ENCODE data around the gene LZIC. TPM values are rescaled to one million over a fixed set of nuclear protein-coding genes. Genes with fewer than 3 reads are reported as not detected.

LZIC gene
- total and polyA plus RNA-seq, 2 of the 8 experiments (the other 6 are each of a cell fraction or from before 2014, with no cell fraction given): 4.8 to 20.3 TPM

DNA sequence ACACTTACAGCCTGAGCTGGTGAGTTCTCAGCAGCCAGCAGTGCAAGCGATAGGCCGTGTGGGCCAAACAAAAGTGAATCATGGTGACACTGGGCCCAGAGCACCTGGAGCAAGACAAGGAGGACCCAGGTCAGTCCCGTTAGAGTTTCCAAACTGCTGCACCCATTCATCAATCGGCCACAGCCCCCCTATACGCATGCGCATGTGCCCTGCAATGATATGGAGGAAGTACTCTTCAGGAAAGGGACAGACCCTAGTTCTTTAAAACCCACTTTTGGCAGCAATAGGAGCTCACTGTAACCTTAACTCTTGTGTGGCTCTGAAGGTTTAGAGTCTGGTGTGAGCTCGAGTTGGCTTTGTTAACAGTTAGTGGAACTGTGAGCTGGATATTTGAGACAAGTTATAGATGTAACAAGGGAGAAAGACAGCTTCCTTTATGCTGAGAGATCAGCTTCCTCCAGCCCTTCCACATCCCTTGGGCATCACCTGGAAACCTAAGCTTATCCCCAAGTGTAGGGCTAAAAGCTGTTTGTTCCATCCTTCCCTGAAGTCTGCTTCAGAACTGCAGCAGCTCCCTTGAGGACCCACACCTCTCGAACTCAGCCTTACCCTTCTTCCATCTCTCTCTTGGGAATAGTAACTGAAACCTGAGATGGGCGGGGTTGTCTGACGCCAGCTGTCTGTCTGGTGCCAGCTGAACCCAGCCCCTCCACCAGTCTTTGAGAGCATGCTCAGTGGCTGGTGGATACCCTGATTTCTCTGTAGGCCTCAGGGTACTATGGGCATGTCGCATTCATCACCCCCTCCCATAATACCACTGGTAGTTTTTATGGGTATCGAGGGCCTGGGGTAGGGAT, 17.7 kb upstream of the LZIC start:
- Histone ChIP-seq H2BK15ac (ENCODE audit: low read length) (no peak overlapping the region; the same call in 1 of the 2 replicates), H3K79me1 (ENCODE audit: low read depth, low read length) (no peaks in the 10 kb centered on the region), H3K23me2 (ENCODE audit: low read depth, low read length) (no peaks in the 10 kb centered on the region), H4K91ac (replicated peaks; ENCODE audit: insufficient read length, low read length) (no peak overlapping the region), H4K8ac (ENCODE audit: extremely low read depth, insufficient read depth, low read length) (no peak overlapping the region), H4K20me1 (replicated peaks in 1 of 2; ENCODE audit: control insufficient read depth in 1 of 2, insufficient read depth in 2 of 2, low read length in 2 of 2) (no peaks in the 10 kb centered on the region), H3K27ac (ENCODE audit: low read depth, low read length) (peak overlapping the region; percentile 33), H3K56ac (replicated peaks; ENCODE audit: insufficient read length, low read depth, low read length) (no peak overlapping the region), H3K27me3 (replicated peaks in 1 of 4; ENCODE audit: control insufficient read depth in 3 of 4, extremely low read depth in 1 of 4, insufficient read depth in 3 of 4, low read length in 3 of 4) (no peaks in the 10 kb centered on the region), H3K18ac (ENCODE audit: extremely low read depth, low read length) (no peak overlapping the region), H3K23ac (ENCODE audit: insufficient read length) (no peak overlapping the region), H3K9ac (replicated peaks in 1 of 4; ENCODE audit: extremely low read depth in 1 of 4, low read depth in 3 of 4, low read length in 3 of 4) (peak overlapping the region in 1 of 4 experiments; percentile 25; a peak in 2 of 7 replicates), H3K4me3 (ENCODE audit: extremely low read depth in 1 of 4, insufficient read depth in 2 of 4, low read depth in 3 of 4, low read length in 4 of 4) (no peak overlapping the region), H2BK120ac (replicated peaks; ENCODE audit: low read depth, low read length) (no peak overlapping the region), H2BK20ac (ENCODE audit: low read length) (no peak overlapping the region), H3K9me3 (ENCODE audit: insufficient read depth in 2 of 2, low read depth in 1 of 2, low read length in 1 of 2) (no peaks in the 10 kb centered on the region), H2BK5ac (ENCODE audit: low read depth, low read length) (no peak overlapping the region; the same call in 1 of the 2 replicates), H3K36me3 (ENCODE audit: control insufficient read depth in 2 of 4, insufficient read depth in 4 of 4, low read length in 3 of 4) (no peaks in the 10 kb centered on the region), H3K4me1 (replicated peaks in 1 of 4; ENCODE audit: control insufficient read depth in 3 of 4, insufficient read depth in 4 of 4, low read length in 3 of 4) (peaks cover 0 to 9% (median 3%) of the 10 kb centered on the region in 4 experiments; a peak in 4 of 7 replicates), H3K4me2 (ENCODE audit: insufficient read depth in 1 of 2, low read depth in 2 of 2, low read length in 2 of 2) (peak overlapping the region; percentile 4 to 43; a peak in 2 of 4 replicates), H2AFZ (ENCODE audit: low read length) (peak overlapping the region; percentile 13; the same call in 1 of the 2 replicates), H2AK5ac (ENCODE audit: low read depth, low read length) (no peak overlapping the region), H3K4ac (replicated peaks; ENCODE audit: insufficient read length, low read depth, low read length) (no peak overlapping the region), H3K79me2 (ENCODE audit: control insufficient read depth in 1 of 2, insufficient read depth in 2 of 2, low read length in 2 of 2) (no peaks in the 10 kb centered on the region), H3K14ac (ENCODE audit: insufficient read length) (no peak overlapping the region), H2BK12ac (ENCODE audit: low read depth, low read length) (peak overlapping the region; percentile 4; the same call in 1 of the 2 replicates), H4K5ac (ENCODE audit: insufficient read length, low read depth, low read length) (no peak overlapping the region)
- CTCF ChIA-PET (ENCODE audit: partially characterized antibody): interaction anchor here (0.5 to 2.8 kb wide), 7 partner anchors 9 to 434 kb away, joined by 3 to 16 read pairs (median 4); no protein-coding TSS in a partner anchor
- TF ChIP-seq SIN3A (conservative IDR thresholded peaks at IDR 0.05 in 1 of 2, IDR thresholded peaks at IDR 0.05 in 1 of 2; ENCODE audit: low read depth in 1 of 2, low read length in 2 of 2): 0 out of 4 replicates have a peak, but pooled peaks of 1 of the 2 experiments have one; percentile 40
- TF ChIP-seq, protein P1, sequence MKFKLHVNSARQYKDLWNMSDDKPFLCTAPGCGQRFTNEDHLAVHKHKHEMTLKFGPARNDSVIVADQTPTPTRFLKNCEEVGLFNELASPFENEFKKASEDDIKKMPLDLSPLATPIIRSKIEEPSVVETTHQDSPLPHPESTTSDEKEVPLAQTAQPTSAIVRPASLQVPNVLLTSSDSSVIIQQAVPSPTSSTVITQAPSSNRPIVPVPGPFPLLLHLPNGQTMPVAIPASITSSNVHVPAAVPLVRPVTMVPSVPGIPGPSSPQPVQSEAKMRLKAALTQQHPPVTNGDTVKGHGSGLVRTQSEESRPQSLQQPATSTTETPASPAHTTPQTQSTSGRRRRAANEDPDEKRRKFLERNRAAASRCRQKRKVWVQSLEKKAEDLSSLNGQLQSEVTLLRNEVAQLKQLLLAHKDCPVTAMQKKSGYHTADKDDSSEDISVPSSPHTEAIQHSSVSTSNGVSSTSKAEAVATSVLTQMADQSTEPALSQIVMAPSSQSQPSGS (IDR thresholded peaks at IDR 0.05; ENCODE audit: low read length): no peak
- TF ChIP-seq CREB1 (IDR thresholded peaks at IDR 0.05): peak; percentile 39; the same call in 1 of the 2 replicates
- TF ChIP-seq HDAC6 (IDR thresholded peaks at IDR 0.05; ENCODE audit: low read depth, low read length): no peak
- TF ChIP-seq FOSL1 (IDR thresholded peaks at IDR 0.05; ENCODE audit: insufficient read depth, low read depth, low read length): no peak
- no peak for TF ChIP-seq MAFK (IDR thresholded peaks at IDR 0.05; ENCODE audit: low read depth, low read length)
- TF ChIP-seq SIRT6 (IDR thresholded peaks at IDR 0.05; ENCODE audit: low read length): no peak
- peak; percentile 30; the same call in 1 of the 2 replicates for TF ChIP-seq TAF1 (IDR thresholded peaks at IDR 0.05; ENCODE audit: low read depth, low read length)
- POLR2A ChIA-PET (ENCODE audit: partially characterized antibody): interaction anchor here (1.0 to 1.7 kb wide), 2 partner anchors 18 to 72 kb away, joined by 3 to 6 read pairs; partner anchors contain the start of genes LZIC, NMNAT1 and UBE4B
- DNase-seq (ENCODE audit: low read depth in 1 of 2, low spot score in 2 of 2) (peak in 1 of 2 experiments; percentile 62), FAIRE-seq (peak; percentile 13)
- 70% methylated on average over 11 of the region's 12 CpGs; no CpG with 5 or more reads in 1 of the 2 experiments for WGBS, 2 experiments (ENCODE audit: extremely low coverage in 1 of 2, insufficient coverage in 1 of 2, insufficient read length in 1 of 2, insufficient replicate concordance in 2 of 2, low coverage in 1 of 2, low lambda C conversion rate in 2 of 2, missing lambda C conversion rate in 1 of 2)
